Measurements from ENCODE around the gene MAPK1IP1L.

The MAPK1IP1L gene

DNA sequence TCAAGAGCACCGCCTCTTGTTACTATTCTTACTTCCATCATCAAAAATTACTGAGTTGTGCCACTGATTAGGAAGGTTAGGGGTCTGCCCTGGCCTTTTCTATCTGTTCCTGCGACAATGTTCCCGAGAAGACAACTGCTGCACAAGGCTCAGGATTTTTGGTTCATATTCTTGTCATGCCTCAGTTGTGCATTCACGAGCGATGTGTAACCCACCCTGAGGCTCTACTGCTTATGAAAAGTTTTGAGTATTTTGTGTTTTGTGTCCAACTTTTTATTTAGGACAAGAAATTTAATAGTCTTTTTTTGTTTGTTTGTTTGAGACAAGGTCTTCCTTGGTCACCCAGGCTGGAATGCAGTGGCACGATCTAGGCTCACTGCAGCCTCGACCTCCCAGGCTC lies 54.5 kb downstream of the MAPK1IP1L start:
- no peak for DNase-seq (ENCODE audit: extremely low spot score)
- ChIA-PET POLR2A (no interaction called here), CTCF (interaction anchor here (0.8 to 1.3 kb wide), 2 partner anchors 9 to 16 kb away, joined by 3 to 4 read pairs; no protein-coding TSS in a partner anchor)
- TF ChIP-seq, protein P1, sequence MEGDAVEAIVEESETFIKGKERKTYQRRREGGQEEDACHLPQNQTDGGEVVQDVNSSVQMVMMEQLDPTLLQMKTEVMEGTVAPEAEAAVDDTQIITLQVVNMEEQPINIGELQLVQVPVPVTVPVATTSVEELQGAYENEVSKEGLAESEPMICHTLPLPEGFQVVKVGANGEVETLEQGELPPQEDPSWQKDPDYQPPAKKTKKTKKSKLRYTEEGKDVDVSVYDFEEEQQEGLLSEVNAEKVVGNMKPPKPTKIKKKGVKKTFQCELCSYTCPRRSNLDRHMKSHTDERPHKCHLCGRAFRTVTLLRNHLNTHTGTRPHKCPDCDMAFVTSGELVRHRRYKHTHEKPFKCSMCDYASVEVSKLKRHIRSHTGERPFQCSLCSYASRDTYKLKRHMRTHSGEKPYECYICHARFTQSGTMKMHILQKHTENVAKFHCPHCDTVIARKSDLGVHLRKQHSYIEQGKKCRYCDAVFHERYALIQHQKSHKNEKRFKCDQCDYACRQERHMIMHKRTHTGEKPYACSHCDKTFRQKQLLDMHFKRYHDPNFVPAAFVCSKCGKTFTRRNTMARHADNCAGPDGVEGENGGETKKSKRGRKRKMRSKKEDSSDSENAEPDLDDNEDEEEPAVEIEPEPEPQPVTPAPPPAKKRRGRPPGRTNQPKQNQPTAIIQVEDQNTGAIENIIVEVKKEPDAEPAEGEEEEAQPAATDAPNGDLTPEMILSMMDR (IDR thresholded peaks at IDR 0.05; ENCODE audit: control extremely low read depth, extremely low read depth, low read depth, missing control alignments) = no peak

DNA sequence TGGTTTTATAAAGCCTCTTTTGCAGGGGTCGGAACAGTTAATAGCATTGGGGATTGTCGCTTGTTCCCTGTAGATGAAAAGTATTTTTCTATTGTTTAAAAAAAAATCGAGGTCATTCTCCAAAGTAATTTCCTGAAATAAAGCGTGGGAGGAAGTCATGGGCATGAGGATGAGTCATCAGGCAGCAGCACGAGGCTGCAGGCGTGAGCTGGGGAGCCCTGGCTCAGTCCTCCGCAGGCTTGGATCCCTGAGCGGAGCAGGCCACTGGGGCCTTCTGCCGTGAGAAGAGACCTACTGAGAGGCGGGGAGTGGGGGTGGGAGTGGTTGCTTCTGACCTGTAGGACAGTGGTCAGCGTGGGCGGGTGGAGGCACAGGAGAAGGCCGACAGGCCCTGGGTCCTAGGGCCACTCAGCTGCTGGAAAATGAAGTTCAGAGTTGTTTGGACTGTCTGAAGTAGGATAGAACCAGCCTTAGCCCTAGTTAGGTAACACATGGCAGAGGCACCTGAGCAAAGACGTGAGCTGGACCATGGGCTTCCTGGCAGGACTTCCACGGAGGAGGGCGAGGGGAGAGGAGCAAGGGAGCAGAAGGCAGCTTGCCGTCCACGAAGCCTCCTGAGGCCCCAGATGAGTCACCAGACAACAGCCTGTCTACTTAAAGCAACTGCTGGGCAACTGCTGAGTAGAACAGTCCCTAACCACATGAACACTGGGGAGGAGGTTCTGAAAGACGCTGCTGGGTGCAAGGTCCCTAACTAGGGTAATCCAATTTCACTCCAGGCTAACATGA lies 56.5 kb downstream of the MAPK1IP1L start:
- CTCF ChIA-PET = interaction anchor here (0.7 to 1.5 kb wide), 4 partner anchors 8 to 53 kb away, joined by 3 to 5 read pairs (median 4); no protein-coding TSS in a partner anchor
- peak; percentile 68 for DNase-seq (ENCODE audit: extremely low spot score)
- POLR2A ChIA-PET = interaction anchor here (0.6 to 0.8 kb wide), 2 partner anchors 175 to 438 kb away, joined by 3 to 4 read pairs; no protein-coding TSS in a partner anchor
- TF ChIP-seq, protein P1 (IDR thresholded peaks at IDR 0.05; ENCODE audit: control extremely low read depth, extremely low read depth, low read depth, missing control alignments) = no peak

DNA sequence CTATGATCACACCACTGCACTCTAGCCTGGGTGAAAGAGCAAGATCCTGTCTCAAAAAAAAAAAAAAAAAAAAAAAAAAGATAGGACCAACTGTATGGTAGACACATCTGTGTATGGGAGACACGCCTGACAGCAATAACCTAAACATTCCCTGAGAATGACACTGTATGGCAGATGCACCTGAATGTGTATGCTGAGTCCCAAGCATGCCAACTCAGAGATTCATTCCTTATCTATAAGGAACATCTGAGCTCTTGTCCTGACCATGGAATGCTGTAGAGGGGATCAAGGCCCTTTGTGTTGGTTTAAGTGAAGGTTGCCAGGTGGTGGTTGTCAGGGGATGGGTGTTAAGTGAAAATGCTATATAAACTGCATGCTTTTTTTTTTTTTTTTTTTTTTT lies 58.4 kb downstream of the MAPK1IP1L start:
- CTCF ChIA-PET = interaction anchor here (1.2 to 1.5 kb wide), 2 partner anchors 12 to 51 kb away, joined by 3 to 4 read pairs; no protein-coding TSS in a partner anchor

DNA sequence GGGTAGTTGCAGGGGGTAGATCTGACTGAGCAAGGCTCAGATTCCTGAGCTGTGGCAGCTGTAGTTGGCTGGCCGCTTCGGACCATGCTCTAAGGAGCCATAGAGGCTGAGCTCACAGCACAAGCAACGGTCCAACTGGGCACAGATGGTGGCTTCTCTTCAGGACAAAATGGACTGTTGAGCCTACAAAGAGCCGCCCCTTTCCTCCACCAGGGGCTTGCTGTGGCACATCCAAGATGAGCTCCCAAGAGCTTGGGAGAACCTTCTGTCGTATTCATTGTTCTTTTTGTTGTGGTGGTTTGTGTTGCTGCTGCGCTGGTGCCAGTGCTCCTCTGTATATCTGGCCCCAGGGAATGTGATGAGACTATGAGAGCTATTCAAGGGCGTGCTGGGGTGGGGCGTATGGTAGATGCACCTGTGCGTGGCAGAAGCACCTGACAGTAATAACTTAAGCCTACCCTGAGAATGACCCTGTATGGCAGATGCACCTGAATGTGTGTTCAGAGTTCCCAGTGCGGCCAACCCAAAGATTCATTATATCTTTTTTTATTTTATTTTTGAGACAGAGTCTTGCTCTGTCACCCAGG lies 59.8 kb downstream of the MAPK1IP1L start:
- TF ChIP-seq, protein P1 (IDR thresholded peaks at IDR 0.05; ENCODE audit: control extremely low read depth, extremely low read depth, low read depth, missing control alignments) = no peak
- ChIA-PET CTCF (interaction anchor here (0.8 kb wide), 1 partner anchor 60 kb away, joined by 3 read pairs; the partner anchor contains the start of gene MAPK1IP1L), POLR2A (no interaction called here)
- DNase-seq (ENCODE audit: extremely low spot score) = no peak

More for the DNA sequence above, 58.4 kb downstream of the MAPK1IP1L start:
- TF ChIP-seq, protein P1 (IDR thresholded peaks at IDR 0.05; ENCODE audit: control extremely low read depth, extremely low read depth, low read depth, missing control alignments) = no peak
- POLR2A ChIA-PET = interaction anchor here (0.6 kb wide), 1 partner anchor 59 kb away, joined by 6 read pairs; no protein-coding TSS in a partner anchor
- no peak for DNase-seq (ENCODE audit: extremely low spot score)

DNA sequence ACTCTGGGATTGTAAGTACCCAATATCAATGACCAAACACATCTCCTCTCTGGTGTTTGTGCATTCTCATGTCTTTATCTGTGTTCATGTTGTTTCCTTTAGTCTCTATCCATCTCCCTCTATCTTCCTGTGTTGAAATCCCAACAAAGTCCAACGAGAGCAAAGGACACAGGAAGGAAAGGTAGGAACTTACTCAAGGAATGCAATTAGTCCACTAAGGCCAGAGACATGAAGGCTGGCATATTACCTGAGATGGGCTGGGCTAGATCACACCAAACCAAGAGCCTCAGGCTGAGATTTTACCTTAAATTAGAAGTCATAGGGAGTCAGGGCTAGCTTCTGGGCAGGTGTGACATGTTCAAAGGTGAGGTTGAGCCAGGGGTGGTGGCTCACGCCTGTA lies 63.3 kb downstream of the MAPK1IP1L start:
- no peak for DNase-seq (ENCODE audit: extremely low spot score)
- TF ChIP-seq, protein P1 (IDR thresholded peaks at IDR 0.05; ENCODE audit: control extremely low read depth, extremely low read depth, low read depth, missing control alignments) = no peak

DNA sequence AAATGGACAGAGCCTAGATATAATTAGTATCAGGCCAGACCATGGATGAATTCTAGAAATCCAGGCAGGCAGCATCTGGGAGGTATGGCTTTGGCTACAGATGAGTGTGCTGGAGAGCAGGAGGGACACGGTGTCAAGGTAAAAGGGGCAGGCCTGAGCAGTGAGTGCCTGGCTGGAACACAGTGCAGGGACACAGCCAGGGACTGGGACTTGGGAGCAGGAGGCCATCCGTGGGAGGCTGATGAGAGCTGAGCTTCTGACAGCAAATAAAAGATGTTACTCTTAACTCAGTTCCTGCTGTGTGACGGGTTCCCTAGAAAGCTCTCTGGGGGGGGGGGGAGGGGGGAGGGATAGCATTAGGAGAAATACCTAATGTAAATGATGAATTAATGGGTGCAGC lies 64.0 kb downstream of the MAPK1IP1L start:
- DNase-seq (ENCODE audit: extremely low spot score) = no peak
- POLR2A ChIA-PET = no interaction called here
- TF ChIP-seq, protein P1 (IDR thresholded peaks at IDR 0.05; ENCODE audit: control extremely low read depth, extremely low read depth, low read depth, missing control alignments) = no peak
- CTCF ChIA-PET = interaction anchor here (1.1 to 2.5 kb wide), 3 partner anchors 9 to 331 kb away, joined by 3 to 8 read pairs (median 4); no protein-coding TSS in a partner anchor

More for the DNA sequence above, 63.3 kb downstream of the MAPK1IP1L start:
- CTCF ChIA-PET = interaction anchor here (0.7 to 1.8 kb wide), 6 partner anchors 8 to 68 kb away, joined by 3 to 8 read pairs (median 4); no protein-coding TSS in a partner anchor
- POLR2A ChIA-PET = no interaction called here
